Keratinocyte (primary cell): Measurements from ENCODE around the gene COL8A2. TPM values are rescaled to one million over a fixed set of nuclear protein-coding genes. Genes with fewer than 3 reads are reported as not detected.

Source experiments
- DNase-seq: peaks from one replicate; pipeline ENCODE4 v3.0.0-alpha.2; 2011; ENCODE audit warnings: low read depth, missing footprints, low spot score
- FAIRE-seq: peaks from 2 replicates; lab custom pipeline; 2011; peaks lifted over from hg19 to GRCh38; lab: Jason Lieb, UNC
- H2AFZ ChIP-seq: 2 replicates; pipeline ENCODE4 v1.6.0; 2012; ENCODE audit warnings: low read length, control low read depth, inconsistent platforms; ENCODE audit not compliant: control insufficient read depth
- H3K27ac ChIP-seq: 2 replicates; pipeline ENCODE4 v1.5.1; 2011; ENCODE audit warnings: low read length; ENCODE audit not compliant: control insufficient read depth, insufficient read depth
- H3K27me3 ChIP-seq: 3 replicates; pipeline ENCODE4 v1.6.0; 2011; ENCODE audit warnings: low read length; ENCODE audit not compliant: control insufficient read depth, insufficient read depth; ENCODE audit errors: extremely low read depth
- H3K36me3 ChIP-seq, 2 experiments: 2 replicates in 1 of 2; 3 replicates in 1 of 2; pipeline ENCODE4 v1.5.1; 2011; ENCODE audit warnings: low read length in 2 of 2, mild to moderate bottlenecking in 1 of 2; ENCODE audit not compliant: control insufficient read depth in 2 of 2, insufficient read depth in 2 of 2; ENCODE audit errors: extremely low read depth in 1 of 2
- H3K4me1 ChIP-seq: 3 replicates; pipeline ENCODE4 v1.5.1; 2011; ENCODE audit warnings: low read length; ENCODE audit not compliant: control insufficient read depth, insufficient read depth; ENCODE audit errors: extremely low read depth
- H3K4me2 ChIP-seq: 3 replicates; pipeline ENCODE4 v1.6.0; 2011; ENCODE audit warnings: low read depth, low read length; ENCODE audit not compliant: control insufficient read depth, insufficient read depth; ENCODE audit errors: extremely low read depth
- H3K4me3 ChIP-seq, 3 experiments: fragments of 200-600 bp in 1 of 3; sonication (generic) in 1 of 3; 2 replicates in 2 of 3; 3 replicates in 1 of 3; pipeline ENCODE4 v1.5.1; 2011 to 2016; ENCODE audit warnings: low read length in 3 of 3, mild to moderate bottlenecking in 3 of 3, control low read depth in 2 of 3, inconsistent platforms in 1 of 3, low read depth in 1 of 3, mixed read lengths in 1 of 3, mixed run types in 1 of 3, moderate library complexity in 1 of 3; ENCODE audit not compliant: control insufficient read depth in 2 of 3, insufficient read depth in 2 of 3; ENCODE audit errors: extremely low read depth in 1 of 3
- H3K79me2 ChIP-seq: 2 replicates; pipeline ENCODE4 v1.6.0; 2012; ENCODE audit warnings: low read length; ENCODE audit not compliant: control insufficient read depth, insufficient read depth
- H3K9ac ChIP-seq: 3 replicates; pipeline ENCODE4 v1.6.0; 2011; ENCODE audit warnings: low read length; ENCODE audit not compliant: control insufficient read depth, insufficient read depth; ENCODE audit errors: extremely low read depth
- H3K9me1 ChIP-seq: 3 replicates; pipeline ENCODE4 v1.6.0; 2011; ENCODE audit warnings: low read length; ENCODE audit not compliant: control insufficient read depth, insufficient read depth; ENCODE audit errors: extremely low read depth
- H3K9me3 ChIP-seq: 2 replicates; pipeline ENCODE4 v1.5.1; 2012; ENCODE audit warnings: low read depth, low read length; ENCODE audit not compliant: control insufficient read depth
- H4K20me1 ChIP-seq: 3 replicates; pipeline ENCODE4 v1.6.0; 2011; ENCODE audit warnings: low read length; ENCODE audit not compliant: control insufficient read depth, insufficient read depth; ENCODE audit errors: extremely low read depth
- CTCF ChIP-seq, 3 experiments: IDR thresholded peaks in 1 of 3; conservative IDR thresholded peaks in 1 of 3; optimal IDR thresholded peaks in 1 of 3; 2 replicates in 2 of 3; 3 replicates in 1 of 3; pipeline versions ENCODE3 to v1.5.1; 2011; ENCODE audit warnings: low read length in 3 of 3, mild to moderate bottlenecking in 3 of 3, moderate library complexity in 2 of 3, control low read depth in 1 of 3, inconsistent platforms in 1 of 3; ENCODE audit not compliant: insufficient read depth in 2 of 3; ENCODE audit errors: extremely low read depth in 1 of 3
- EZH2 ChIP-seq: IDR thresholded peaks from one replicate; pipeline ENCODE4 v1.6.1; 2012; ENCODE audit warnings: inconsistent platforms, mild to moderate bottlenecking, low read length, moderate library complexity
- dilution Hi-C: fragments of 300-500 bp; cut with MboI; formaldehyde crosslinking; loops from one replicate; pipeline ENCODE4 v1.7.0; 2020; ENCODE audit warnings: low sequenced_read_pairs; ENCODE audit not compliant: extremely low pct_ligation_motif_present
- polyA plus RNA-seq, 5 experiments: library from polyadenylated mRNA; depleted of rRNA in 3 of 5; stranded (reverse) in 3 of 5; stranded (forward) in 1 of 5; unstranded in 1 of 5; fragments of >200 nt; gene quantifications; 1 replicate in 1 of 5; 2 replicates in 3 of 5; 3 replicates in 1 of 5; pipeline versions ENCODE4 v1.2.1 to v1.2.3, GENCODE V29; 2011 to 2012; ENCODE audit warnings: missing spikeins in 2 of 5, low read depth in 1 of 5, low replicate concordance in 1 of 5

The COL8A2 gene
- polyA plus RNA-seq, 1 donor (not counting 4 experiments of a cell fraction or from before 2014, with no cell fraction given), result 0.09 TPM

GRCh38 chr1:36148821-36149236 is 23.8 kb upstream of the COL8A2 start:
- Histone ChIP-seq H3K79me2 (peaks cover 44% of the 10 kb centered on the region), H3K9ac (peak overlapping the region; percentile 98), H3K9me1 (no peaks in the 10 kb centered on the region), H3K27ac (peak overlapping the region; percentile 93), H3K36me3 (peaks cover 7 to 8% of the 10 kb centered on the region in 2 experiments), H3K9me3 (no peaks in the 10 kb centered on the region), H3K4me2 (peak overlapping the region; percentile 92), H3K27me3 (no peaks in the 10 kb centered on the region), H4K20me1 (no peaks in the 10 kb centered on the region), H2AFZ (peak overlapping the region; percentile 68), H3K4me3 (peak overlapping the region; percentile 77 to 87 (median 85)), H3K4me1 (peaks cover 31% of the 10 kb centered on the region)
- dilution Hi-C loops, result no loop called here
- FAIRE-seq, result peak; percentile 32
- DNase-seq, result no peak
- TF ChIP-seq CTCF (optimal IDR thresholded peaks at IDR 0.05 in 1 of 3, IDR thresholded peaks at IDR 0.05 in 1 of 3, conservative IDR thresholded peaks at IDR 0.05 in 1 of 3; ENCODE audit: extremely low read depth in 1 of 3, insufficient read depth in 2 of 3, low read length in 3 of 3) (no peak), EZH2 (no peak)

- H3K27me3 ChIP-seq, result no peaks in the 10 kb centered on the region
- dilution Hi-C loops, result no loop called here
- no peak overlapping the region for H3K9ac ChIP-seq
- peaks cover 17% of the 10 kb centered on the region for H3K4me1 ChIP-seq
- H3K4me2 ChIP-seq, result no peak overlapping the region
- H3K9me3 ChIP-seq, result no peaks in the 10 kb centered on the region
- no peak overlapping the region for H2AFZ ChIP-seq
- FAIRE-seq (no peak), DNase-seq (no peak)
- H3K9me1 ChIP-seq, result peaks cover 3% of the 10 kb centered on the region
- peaks cover 9 to 23% of the 10 kb centered on the region in 2 experiments for H3K36me3 ChIP-seq
- H3K27ac ChIP-seq, result no peak overlapping the region
- no peak overlapping the region for H3K4me3 ChIP-seq
- peaks cover 3% of the 10 kb centered on the region for H4K20me1 ChIP-seq
- no peak for TF ChIP-seq EZH2
- TF ChIP-seq CTCF (optimal IDR thresholded peaks at IDR 0.05 in 1 of 3, IDR thresholded peaks at IDR 0.05 in 1 of 3, conservative IDR thresholded peaks at IDR 0.05 in 1 of 3; ENCODE audit: extremely low read depth in 1 of 3, insufficient read depth in 2 of 3, low read length in 3 of 3), result no peak
- H3K79me2 ChIP-seq, result peaks cover 83% of the 10 kb centered on the region
Measured at GRCh38 chr1:36144413-36144812, 19.4 kb upstream of the COL8A2 start.
